Vagina (tissue), 2 donors: ENCODE measurements around the gene LCE3D.

Experiments
- POLR2A ChIP-seq, 2 donors: fragments of 450-650 bp; IDR thresholded peaks; one replicate each; pipeline ENCODE4 v1.6.1; 2017; ENCODE audit warnings: antibody characterized with exemption in 2 of 2, mild to moderate bottlenecking in 2 of 2, moderate library complexity in 2 of 2
- POLR2AphosphoS5 ChIP-seq, 2 donors: sonication (generic); formaldehyde crosslinking; IDR thresholded peaks; one replicate each; pipeline ENCODE4 v1.9.0; 2017; ENCODE audit warnings: antibody characterized with exemption in 2 of 2, mild to moderate bottlenecking in 2 of 2, low read depth in 1 of 2; ENCODE audit not compliant: insufficient read depth in 1 of 2
- TF ChIP-seq, protein P1 (sequence below), 3 experiments: fragments of 450-650 bp in 2 of 3; fragments of 200-600 bp in 1 of 3; sonication (generic) in 1 of 3; IDR thresholded peaks; one replicate each; pipeline ENCODE4 v1.5.1; 2017 to 2019; ENCODE audit warnings: antibody characterized with exemption in 3 of 3, mild to moderate bottlenecking in 2 of 3, moderate library complexity in 2 of 3

DNA sequence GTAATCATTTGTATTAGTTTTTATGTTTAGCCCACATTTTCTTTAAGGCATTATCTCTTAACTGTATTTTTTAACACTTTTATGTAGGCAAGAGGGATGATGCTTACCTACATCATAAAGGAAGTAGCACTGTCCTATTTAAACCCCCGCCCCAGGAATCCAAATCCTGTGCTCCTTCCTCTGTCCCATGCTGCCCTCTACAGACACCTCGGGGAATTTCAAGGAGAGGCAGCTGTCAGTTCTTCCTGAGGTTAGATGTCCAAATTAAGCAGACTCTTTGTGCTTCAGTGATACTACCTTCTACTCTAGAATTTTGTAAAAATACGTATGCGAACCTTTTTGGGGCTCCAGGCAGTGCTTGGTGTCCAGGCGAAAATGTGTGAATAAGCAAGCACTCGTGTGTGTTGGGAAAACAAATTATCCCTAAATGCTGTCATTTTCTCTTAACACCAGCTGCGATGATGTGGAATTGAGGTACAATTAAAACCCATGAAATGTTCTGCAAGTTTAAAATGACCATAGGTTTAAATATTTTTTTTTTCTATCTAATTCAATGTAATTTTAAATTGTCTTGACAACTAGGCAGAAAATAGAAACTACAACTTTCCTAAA is 46.9 kb downstream of the LCE3D start:
- TF ChIP-seq POLR2A (IDR thresholded peaks at IDR 0.05), result no peak
- TF ChIP-seq, protein P1, sequence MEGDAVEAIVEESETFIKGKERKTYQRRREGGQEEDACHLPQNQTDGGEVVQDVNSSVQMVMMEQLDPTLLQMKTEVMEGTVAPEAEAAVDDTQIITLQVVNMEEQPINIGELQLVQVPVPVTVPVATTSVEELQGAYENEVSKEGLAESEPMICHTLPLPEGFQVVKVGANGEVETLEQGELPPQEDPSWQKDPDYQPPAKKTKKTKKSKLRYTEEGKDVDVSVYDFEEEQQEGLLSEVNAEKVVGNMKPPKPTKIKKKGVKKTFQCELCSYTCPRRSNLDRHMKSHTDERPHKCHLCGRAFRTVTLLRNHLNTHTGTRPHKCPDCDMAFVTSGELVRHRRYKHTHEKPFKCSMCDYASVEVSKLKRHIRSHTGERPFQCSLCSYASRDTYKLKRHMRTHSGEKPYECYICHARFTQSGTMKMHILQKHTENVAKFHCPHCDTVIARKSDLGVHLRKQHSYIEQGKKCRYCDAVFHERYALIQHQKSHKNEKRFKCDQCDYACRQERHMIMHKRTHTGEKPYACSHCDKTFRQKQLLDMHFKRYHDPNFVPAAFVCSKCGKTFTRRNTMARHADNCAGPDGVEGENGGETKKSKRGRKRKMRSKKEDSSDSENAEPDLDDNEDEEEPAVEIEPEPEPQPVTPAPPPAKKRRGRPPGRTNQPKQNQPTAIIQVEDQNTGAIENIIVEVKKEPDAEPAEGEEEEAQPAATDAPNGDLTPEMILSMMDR (IDR thresholded peaks at IDR 0.05), result peak in 1 of 3 experiments; percentile 35
- no peak for TF ChIP-seq POLR2AphosphoS5 (IDR thresholded peaks at IDR 0.05; ENCODE audit: insufficient read depth in 1 of 2, low read depth in 1 of 2)
